ENCODE data around the gene GRM5.
"Not testable (repeated sequence)": the region's sequence is repeated elsewhere in the genome, so short reads cannot be mapped to it uniquely, and the experiment has no call there.

GRM5 gene

GRCh38 chr11:89052220-89052619 lies 13.6 kb downstream of the GRM5 start:
- TF ChIP-seq CTCF (IDR thresholded peaks at IDR 0.05; ENCODE audit: low read depth, low read length, missing control alignments): no peak
- DNase-seq (ENCODE audit: low read depth): no peak
- no peak overlapping the region for H3K4me3 ChIP-seq (ENCODE audit: low read depth, low read length)

GRCh38 chr11:89047159-89047558 lies 18.6 kb downstream of the GRM5 start:
- DNase-seq (ENCODE audit: low read depth): not testable (repeated sequence)

GRCh38 chr11:89043861-89044588 lies 21.8 kb downstream of the GRM5 start:
- DNase-seq (ENCODE audit: low read depth); H3K4me3 ChIP-seq (ENCODE audit: low read depth, low read length): not testable (repeated sequence)

More at GRCh38 chr11:89047159-89047558, 18.6 kb downstream of the GRM5 start:
- H3K4me3 ChIP-seq (ENCODE audit: low read depth, low read length): not testable (repeated sequence)

GRCh38 chr11:89029671-89030070 lies 36.1 kb downstream of the GRM5 start:
- not testable (repeated sequence) for H3K4me3 ChIP-seq (ENCODE audit: low read depth, low read length); DNase-seq (ENCODE audit: low read depth)

GRCh38 chr11:89021339-89021738 lies 44.4 kb downstream of the GRM5 start:
- DNase-seq (ENCODE audit: low read depth): no peak
- no peak overlapping the region for H3K4me3 ChIP-seq (ENCODE audit: low read depth, low read length)
- TF ChIP-seq CTCF (IDR thresholded peaks at IDR 0.05; ENCODE audit: low read depth, low read length, missing control alignments): no peak

- not testable (repeated sequence) for DNase-seq (ENCODE audit: low read depth)
Observed at GRCh38 chr11:89019827-89020547, 45.8 kb downstream of the GRM5 start.

GRCh38 chr11:89016214-89016613 lies 49.6 kb downstream of the GRM5 start:
- no peak for TF ChIP-seq CTCF (IDR thresholded peaks at IDR 0.05; ENCODE audit: low read depth, low read length, missing control alignments)

More at GRCh38 chr11:89019827-89020547, 45.8 kb downstream of the GRM5 start:
- H3K4me3 ChIP-seq (ENCODE audit: low read depth, low read length): not testable (repeated sequence)

GRCh38 chr11:89015614-89016013 lies 50.2 kb downstream of the GRM5 start:
- no peak for TF ChIP-seq CTCF (IDR thresholded peaks at IDR 0.05; ENCODE audit: low read depth, low read length, missing control alignments)
- DNase-seq (ENCODE audit: low read depth): no peak
- no peak overlapping the region for H3K4me3 ChIP-seq (ENCODE audit: low read depth, low read length)

More at GRCh38 chr11:89016214-89016613, 49.6 kb downstream of the GRM5 start:
- DNase-seq (ENCODE audit: low read depth): no peak
- H3K4me3 ChIP-seq (ENCODE audit: low read depth, low read length): no peak overlapping the region

- H3K4me3 ChIP-seq (ENCODE audit: low read depth, low read length); DNase-seq (ENCODE audit: low read depth): not testable (repeated sequence)
Observed at GRCh38 chr11:89000852-89001251, 64.9 kb downstream of the GRM5 start.

Data from GM12864 (cell line).